HG03521 (cell line): ENCODE data around the gene CNOT10.
"Not testable (repeated sequence)": the region's sequence is repeated elsewhere in the genome, so short reads cannot be mapped to it uniquely, and the experiment has no call there.

ENCODE experiments used
- ATAC-seq: cut with Tn5 transposase; IDR thresholded peaks from one replicate; pipeline ENCODE4 v1.9.1; 2021; ENCODE audit warnings: mild to moderate bottlenecking, moderate library complexity; ENCODE audit not compliant: unreplicated experiment

The CNOT10 gene

GRCh38 chr3:32691847-32692246 lies 6.9 kb downstream of the CNOT10 start:
- no peak for ATAC-seq

GRCh38 chr3:32696523-32696922 lies 11.5 kb downstream of the CNOT10 start:
- no peak for ATAC-seq

GRCh38 chr3:32698506-32698905 lies 13.5 kb downstream of the CNOT10 start:
- ATAC-seq = no peak

DNA sequence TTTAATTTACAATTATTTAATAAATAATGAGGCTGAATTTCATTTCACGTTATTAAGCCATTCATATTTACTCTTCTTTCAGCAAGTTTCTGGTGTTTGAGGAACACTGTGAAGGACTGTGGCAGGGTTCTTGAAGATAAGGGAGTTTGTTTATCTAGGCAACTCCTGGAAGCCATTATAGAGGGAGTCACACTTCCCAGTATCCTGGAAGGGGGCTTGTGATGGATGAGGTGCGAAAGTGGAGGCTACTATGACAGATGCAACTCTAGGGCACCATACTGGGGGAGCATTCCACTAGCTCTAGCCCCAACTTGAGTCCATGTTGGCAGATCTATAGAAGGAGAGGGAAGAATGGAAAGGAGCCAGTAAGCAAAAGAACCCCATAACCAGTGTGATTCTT lies 14.4 kb downstream of the CNOT10 start:
- ATAC-seq = no peak

DNA sequence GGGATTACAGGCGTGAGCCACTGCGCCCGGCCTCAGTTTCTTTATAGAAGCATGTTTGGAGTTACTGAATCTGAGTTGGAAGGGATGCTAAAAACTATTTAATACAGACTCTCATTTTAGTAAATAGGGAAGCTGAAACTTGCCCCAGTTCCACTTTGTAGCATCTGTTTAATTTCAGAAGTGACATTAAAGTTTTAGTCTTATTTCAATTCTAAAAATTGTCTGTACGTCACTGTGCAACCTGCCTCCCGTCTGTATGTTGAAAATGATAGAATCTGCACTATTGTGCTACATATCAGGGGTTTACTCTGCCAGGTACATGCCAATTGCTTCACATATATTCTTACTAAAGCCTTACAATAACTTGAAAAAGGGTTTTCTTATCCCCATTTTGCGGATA lies 15.3 kb downstream of the CNOT10 start:
- ATAC-seq = no peak

- ATAC-seq = no peak
Observed at GRCh38 chr3:32703491-32703972, 18.5 kb downstream of the CNOT10 start.

GRCh38 chr3:32705232-32705631 lies 20.2 kb downstream of the CNOT10 start:
- ATAC-seq = no peak

DNA sequence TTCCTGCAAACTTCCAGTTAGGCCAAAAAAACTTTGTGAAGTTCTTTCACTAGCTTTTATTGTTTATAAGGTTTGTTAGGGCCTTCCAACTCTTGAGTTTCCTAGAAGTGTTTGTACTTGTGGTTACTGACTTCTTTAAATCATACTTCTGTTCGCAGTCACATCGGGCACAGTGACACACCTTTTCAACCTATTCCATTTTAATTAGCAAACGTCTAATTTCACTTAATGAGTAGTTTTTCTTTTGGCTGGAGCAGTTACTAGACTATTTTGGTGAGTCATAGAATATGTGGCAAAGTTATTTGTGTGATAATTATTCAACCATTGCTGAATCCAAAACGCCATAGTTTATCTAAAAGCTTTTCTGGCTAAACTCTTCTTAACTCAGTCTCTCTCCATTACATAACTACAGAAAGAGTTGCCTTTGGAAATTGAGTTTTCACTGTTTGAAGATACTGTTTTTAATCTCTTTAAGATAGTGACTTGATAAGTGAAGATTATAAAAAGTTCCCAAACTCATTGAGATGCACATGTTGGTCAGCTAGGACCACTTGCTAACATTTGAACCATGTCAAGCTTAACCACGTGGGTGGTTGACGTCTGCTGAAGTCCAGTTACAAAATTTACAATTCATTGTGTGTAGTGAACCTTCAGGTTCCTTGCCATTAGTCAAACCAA lies 21.5 kb downstream of the CNOT10 start:
- ATAC-seq = no peak

- ATAC-seq = no peak
Observed at GRCh38 chr3:32707026-32707370, 22.0 kb downstream of the CNOT10 start.

- ATAC-seq = no peak
Observed at GRCh38 chr3:32708672-32709283, 23.8 kb downstream of the CNOT10 start.

DNA sequence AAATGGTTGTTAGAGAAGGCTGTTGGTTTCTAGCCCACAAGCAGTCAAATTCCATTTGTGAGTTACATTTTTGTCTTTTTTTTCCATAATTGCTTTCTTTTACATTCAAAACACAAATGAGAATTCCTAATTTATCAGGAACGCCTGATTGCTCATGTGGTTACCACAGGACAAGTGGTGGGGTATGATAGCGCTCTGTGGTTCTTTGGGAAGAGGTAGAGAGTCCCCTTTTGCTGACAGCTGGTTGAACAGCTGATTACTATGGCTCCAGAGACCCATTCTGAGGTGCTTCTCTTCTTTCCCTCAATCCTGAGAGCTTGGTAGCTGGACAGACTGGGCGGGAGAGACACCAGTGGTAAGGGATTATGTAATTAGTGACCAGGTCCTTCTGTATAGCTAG lies 24.4 kb downstream of the CNOT10 start:
- no peak for ATAC-seq

- ATAC-seq = no peak
Observed at GRCh38 chr3:32712506-32713055, 27.6 kb downstream of the CNOT10 start.

- no peak for ATAC-seq
Observed at GRCh38 chr3:32713181-32713580, 28.2 kb downstream of the CNOT10 start.

GRCh38 chr3:32719335-32719734 lies 34.3 kb downstream of the CNOT10 start:
- no peak for ATAC-seq

DNA sequence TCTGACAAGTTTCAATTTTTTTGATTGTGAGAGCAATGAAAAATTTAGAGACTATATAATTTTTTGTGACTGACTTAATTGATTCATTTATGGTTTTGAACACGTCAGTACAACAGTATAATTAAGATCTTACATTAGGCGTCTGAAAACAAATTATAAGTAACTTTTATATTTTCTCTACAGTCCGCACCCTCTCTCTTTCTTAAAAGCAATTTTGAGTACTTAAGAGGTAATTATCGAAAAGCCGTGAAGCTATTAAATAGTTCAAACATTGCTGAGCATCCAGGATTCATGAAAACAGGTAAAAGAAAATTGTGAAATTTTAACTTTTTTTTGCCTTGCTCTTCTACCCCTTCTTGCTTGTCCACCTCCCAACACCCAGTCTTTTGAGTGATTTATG lies 34.9 kb downstream of the CNOT10 start:
- no peak for ATAC-seq

GRCh38 chr3:32725721-32726120 lies 40.7 kb downstream of the CNOT10 start:
- ATAC-seq = no peak

GRCh38 chr3:32733631-32734229 lies 48.7 kb downstream of the CNOT10 start:
- ATAC-seq = no peak

- no peak for ATAC-seq
Observed at GRCh38 chr3:32734756-32735155, 49.8 kb downstream of the CNOT10 start.

DNA sequence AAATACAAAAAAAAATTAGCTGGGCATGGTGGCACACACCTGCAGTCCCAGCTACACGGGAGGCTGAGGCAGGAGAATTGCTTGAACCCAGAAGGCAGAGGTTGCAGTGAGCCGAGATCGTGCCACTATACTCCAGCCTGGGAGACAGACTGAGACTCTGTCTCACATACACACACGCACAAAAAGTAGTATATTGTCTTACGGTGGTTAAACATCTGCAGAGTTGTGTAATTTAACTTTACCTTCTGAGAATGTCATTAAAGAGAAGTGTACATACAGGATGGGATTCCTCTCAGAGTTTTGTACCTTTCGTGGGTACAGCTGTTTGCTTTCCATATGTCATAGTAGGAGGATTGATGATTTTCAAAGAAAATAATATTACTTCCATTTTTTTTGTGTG lies 58.5 kb downstream of the CNOT10 start:
- ATAC-seq = not testable (repeated sequence)

DNA sequence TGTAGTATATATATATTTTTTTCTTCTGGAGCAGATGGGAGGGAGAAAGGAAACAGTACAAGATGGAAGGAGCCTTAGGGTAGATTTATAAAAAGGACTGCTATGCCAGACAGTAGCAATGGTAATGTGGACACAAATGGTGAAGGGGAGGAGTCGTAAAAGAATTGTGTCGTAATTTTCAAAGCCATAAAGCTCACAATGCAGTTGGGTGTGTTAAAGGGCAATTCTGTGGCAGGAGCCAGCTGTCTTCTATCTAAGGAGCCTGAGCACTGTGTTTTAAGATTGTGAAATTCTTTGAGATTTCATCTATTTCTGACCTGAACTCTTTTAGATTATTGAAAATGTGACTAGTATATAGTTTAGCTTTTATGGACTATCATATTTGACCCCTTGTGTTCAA lies 58.9 kb downstream of the CNOT10 start:
- ATAC-seq = no peak

GRCh38 chr3:32751377-32751776 lies 66.4 kb downstream of the CNOT10 start:
- ATAC-seq = no peak

DNA sequence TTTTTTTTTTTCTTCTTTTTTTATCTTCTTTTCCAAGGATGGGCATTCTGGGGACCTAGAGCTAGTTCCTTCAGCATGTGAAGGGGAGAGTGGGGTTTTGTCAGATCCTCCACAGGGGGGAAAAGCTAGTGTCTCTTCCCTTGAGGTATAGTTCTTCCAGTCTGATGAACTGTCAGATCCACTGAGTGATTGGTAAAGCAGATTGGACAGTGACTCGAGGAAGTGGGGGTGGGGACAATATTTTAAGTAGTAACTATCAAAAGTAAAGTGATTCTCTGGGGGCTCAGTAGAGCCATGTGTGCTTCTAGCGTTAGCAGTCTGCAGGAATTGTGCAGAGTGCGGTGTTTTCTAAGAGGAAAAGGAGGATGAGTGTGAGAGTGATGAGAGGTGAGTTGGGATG lies 70.8 kb downstream of the CNOT10 start:
- ATAC-seq = no peak
